GM10847 (cell line): ENCODE data around the gene PTDSS2.

Experiments
- POLR2A ChIP-seq: IDR thresholded peaks from 2 replicates; pipeline ENCODE4 v1.6.1; 2011; ENCODE audit not compliant: insufficient read length; ENCODE audit errors: extremely low read depth

Gene PTDSS2

DNA sequence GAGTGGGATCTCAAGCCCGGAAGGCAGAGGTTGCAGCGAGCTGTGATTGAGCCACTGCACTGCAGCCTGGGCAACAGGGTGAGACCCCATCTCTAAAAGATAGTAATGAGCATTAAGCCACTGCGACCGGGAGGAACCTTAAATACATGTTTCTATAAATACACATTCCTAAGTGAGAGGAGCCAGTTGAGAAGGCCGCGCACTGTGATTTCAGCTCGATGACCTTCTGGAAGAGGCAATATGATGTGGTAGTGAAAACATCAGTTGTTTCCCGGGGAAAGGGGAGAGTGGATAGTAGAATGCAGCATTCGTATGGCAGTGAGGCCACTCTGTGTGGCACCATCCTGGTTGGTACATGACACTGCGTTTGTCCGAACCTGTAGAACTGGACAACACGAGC is 18.0 kb downstream of the PTDSS2 start:
- no peak for TF ChIP-seq POLR2A

DNA sequence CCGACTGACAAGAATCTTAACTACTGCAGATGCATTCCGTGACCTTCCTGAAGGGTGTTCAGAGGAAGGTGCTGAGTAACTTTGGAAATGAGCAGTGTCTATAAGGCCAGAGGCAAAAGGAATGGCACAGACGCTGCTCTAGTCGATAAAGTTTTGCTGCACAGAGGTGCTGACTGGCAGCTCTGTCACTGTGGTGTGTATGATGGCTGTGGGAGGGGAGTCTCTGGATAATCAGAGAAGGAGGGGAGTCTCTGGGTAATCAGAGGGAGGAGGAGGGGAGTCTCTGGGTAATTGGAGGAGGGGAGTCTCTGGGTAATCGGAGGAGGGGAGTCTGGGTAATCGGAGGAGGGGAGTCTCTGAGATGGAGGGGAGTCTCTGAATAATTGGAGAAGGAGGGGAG is 18.4 kb downstream of the PTDSS2 start:
- TF ChIP-seq POLR2A = no peak

DNA sequence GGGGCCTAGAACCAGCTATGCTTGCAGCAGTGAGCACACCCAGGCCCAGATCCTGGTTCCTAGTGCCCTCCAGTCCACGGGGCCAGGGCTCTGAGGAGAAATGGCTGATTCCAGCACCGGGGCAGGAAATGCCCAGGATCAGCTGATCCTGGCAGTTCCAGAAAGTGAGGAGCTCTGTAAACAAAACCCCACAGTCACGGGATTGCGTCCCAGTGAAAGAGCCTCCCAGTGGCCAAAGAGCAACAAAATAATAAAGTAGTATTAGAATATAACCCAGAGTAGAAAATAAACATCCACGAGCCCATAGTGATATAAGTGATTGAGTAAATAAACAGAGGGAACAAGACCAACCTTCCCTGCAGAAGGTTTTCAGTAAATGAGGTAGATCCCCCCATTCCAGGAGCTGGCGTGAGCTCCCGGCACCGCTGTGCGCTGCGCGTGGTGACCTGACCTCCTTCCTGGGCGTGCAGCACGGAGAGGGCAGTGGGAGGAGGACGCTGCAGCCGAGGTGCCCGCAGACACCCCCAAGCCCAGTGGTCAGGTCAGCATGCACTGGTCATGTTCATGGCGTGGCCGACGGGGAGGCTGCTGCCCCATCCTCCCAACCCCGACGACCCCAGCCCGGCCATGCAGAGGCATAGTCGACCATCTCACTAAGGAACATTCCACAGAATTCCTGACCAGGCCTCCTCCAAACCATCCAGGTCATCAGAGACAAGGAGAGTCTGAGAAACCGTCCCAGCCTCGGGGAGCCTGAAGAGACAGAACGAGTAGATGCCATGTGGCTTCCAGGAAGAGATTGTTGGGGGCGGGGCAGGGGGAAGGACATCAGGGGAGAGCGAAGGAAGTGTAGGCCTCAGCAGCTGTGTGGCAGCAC is 19.8 kb downstream of the PTDSS2 start:
- no peak for TF ChIP-seq POLR2A

DNA sequence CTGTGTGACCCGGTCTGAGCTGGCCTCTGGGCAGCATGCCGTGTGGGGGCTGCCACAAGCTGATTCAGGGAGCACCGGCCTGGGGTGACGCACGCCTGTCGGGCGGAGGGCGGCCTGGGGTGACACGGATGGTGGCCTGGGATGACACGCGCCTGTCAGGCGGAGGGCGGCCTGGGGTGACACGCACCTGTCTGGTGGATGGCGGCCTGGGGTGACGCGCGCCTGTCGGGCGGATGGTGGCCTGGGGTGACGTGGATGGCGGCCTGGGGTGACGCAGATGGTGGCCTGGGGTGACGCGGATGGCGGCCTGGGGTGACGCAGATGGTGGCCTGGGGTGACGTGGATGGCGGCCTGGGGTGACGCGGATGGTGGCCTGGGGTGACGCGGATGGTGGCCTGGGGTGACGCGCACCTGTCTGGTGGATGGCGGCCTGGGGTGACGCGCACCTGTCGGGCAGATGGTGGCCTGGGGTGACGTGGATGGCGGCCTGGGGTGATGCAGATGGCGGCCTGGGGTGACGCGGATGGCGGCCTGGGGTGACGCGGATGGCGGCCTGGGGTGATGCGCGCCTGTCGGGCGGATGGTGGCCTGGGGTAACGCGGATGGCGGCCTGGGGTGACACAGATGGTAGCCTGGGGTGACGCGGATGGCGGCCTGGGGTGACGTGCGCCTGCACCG is 21.5 kb downstream of the PTDSS2 start:
- no peak for TF ChIP-seq POLR2A

DNA sequence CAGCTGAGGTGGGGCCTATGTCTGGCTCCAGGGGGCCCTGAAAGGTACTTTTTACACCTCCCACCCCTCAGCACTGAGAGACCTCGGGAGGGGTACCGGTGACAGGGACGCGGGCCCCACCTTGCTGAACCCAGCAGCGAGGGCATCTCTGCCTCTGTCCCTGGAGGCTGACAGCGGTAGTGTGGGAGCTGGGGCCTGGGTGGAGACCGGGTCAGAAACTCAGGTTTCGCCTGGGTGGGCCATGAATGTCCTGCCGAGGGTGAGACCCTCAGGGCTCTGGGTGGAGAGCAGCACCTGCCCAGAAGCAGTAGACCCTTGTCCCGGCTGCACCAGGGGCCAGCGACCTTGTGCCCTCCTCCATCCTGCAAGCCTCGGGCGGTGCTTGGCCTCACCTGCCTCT is 22.2 kb downstream of the PTDSS2 start:
- no peak for TF ChIP-seq POLR2A

DNA sequence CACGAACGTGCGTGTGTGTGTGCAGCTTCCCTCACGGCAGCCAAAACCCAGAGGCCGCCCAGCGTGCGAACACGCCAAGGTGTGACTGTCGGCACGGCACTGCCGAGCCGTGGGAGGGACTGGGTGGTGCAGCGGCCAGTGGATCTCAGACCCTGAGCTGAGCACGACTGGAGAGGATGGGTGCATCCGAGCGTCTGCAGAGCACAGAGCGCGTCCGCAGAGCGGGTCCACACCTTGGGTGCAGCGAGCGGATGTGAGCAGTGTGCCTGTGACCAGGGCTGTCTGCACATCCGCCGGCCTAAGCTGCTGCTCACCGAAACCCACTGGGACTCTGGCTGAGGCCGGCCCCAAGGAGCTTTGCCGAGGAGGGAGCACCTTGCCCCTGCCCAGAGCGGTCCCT is 22.7 kb downstream of the PTDSS2 start:
- no peak for TF ChIP-seq POLR2A

DNA sequence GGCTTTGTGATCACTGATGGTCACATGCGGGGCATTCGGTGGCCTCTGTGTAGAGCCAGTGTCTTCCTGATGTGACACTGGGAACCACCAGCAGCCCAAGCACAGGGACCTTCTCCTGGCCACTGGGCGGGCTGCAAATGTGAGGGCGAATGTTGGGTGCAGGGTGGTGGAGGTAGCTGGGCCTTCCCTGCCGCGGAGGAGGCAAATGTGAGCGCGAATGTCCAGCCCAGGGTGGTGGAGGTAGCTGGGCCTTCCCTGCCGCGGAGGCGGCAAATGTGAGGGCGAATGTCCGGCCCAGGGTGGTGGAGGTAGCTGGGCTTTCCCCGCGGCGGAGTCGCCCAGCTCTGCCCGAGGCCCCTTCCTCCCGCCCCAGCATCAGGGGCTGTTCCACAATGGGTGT is 23.3 kb downstream of the PTDSS2 start:
- TF ChIP-seq POLR2A = no peak

DNA sequence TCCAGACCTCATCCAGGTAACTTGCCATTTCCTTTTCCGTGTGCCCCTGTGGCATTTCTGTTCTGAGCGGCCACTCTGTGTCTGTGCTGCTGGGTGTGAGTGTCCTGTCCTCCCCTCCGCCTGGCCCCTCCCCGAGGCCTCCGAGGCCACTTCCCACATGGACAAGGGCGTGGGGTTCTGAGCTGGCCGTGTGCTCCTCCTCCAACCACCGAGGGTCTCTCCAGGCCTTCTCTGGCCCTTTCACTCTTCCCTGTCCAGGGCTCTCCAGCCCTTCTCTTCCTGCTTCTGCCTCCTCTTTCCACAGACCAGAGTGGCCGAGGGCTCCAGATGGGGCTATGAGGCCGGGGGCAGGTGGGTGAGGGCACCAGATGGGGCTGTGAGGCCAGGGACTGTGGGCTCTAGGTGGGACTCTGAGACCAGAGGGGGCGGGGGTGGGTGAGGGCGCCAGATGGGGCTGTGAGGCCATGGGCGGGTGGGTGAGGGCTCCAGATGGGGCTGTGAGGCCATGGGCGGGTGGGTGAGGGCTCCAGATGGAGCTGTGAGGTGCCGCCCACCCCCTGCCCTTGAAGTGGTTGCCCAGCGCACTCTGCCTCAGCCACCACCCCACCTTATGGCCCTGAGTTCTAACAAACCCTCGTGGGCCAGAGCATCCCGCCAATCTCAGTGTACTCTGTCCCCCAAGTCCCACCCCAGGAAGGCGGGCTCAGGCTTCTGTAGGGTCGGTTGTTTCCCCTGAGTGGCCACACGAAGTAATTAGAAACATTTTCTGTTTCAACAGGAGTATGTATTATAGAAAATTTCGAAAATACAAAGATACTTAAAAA is 24.1 kb downstream of the PTDSS2 start:
- TF ChIP-seq POLR2A = no peak

DNA sequence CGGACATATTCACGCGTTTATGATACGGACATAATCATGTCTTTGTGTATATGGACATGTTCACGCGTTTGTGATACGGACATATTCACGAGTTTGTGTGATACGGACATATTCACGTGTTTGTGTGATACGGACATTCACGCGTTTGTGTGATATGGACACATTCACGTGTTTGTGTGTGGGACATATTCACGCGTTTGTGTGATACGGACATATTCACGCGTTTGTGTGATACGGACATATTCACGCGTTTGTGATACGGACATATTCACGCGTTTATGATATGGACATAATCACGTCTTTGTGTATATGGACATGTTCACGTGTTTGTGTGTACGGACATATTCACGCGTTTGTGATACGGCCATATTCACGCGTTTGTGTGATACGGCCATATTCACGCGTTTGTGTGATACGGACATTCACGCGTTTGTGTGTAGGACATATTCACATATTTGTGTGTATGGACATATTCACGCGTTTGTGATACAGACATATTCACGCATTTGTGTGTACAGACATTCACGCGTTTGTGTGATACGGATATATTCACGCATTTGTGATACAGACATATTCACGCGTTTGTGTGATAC is 24.9 kb downstream of the PTDSS2 start:
- no peak for TF ChIP-seq POLR2A

DNA sequence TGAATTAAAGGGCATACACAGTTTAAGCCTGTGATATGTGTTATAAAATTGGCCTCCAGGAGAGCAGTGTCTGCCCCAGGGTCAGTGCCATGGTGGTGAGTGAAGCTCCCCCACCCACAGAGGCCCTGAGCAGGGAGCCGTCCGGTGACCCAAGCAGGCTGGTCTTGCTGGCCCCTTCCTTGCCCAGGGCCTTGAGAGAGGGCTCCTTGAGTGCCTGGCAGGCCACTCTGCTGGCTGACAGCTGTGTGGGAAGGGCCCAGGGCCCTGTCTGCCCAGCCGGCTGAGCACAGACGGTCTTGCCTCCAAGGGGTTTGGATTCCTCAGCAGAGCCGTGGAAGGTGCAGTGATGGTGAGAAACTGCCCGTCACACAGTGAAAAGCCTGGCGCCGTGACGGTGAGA is 25.9 kb downstream of the PTDSS2 start:
- TF ChIP-seq POLR2A = no peak

DNA sequence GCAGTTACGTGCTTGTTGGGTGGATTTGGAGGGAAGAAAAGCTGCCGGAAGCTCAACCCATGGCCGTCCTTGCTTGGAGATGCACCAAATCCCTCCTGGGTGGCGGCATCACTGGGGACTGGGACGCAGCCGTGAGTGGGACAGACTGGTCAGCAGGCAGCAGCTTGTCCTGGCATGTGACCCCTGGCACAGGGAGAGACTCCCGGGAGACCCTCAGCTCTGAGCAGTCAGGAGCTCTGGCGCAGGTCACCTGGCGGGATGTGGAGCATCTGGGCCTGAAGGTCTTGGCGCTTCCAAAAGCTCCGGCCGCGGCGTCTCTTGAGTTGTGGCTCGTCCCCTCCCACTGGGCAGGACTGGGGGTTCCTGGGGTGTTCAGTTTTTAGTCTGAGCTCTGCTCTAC is 26.3 kb downstream of the PTDSS2 start:
- TF ChIP-seq POLR2A = no peak

DNA sequence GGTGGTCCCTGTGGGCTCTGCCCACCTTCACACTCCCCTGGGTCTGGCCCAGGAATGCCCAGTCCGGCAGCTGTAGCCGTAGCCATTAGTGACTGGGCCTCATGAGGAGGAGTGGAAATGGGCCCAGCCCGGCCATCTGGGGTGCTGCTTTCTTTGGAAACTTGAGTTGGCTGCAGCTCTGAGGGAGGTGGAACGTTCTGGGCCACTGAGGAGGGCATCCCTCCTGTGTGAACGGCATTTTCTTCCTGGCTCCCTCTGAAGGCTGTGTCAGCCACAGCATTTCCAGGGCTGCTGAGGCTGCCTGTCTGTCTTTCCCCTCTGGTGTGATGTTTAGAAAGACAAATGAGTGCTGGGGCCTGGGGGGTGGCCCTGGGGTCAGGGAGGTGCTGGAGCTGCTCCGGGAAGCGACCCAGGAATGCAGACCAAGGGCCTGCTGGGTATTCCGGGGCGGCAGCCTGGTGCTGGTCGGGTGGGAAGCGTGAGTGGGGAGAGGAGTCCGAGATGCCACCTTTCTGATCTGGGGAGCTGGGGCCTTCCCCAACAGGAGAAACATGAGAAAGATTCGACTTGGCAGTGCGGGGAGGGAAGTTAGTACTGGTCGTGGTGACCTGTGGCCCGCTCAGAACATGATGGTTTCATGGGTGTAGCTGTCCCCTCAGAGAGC is 27.1 kb downstream of the PTDSS2 start:
- TF ChIP-seq POLR2A = no peak

DNA sequence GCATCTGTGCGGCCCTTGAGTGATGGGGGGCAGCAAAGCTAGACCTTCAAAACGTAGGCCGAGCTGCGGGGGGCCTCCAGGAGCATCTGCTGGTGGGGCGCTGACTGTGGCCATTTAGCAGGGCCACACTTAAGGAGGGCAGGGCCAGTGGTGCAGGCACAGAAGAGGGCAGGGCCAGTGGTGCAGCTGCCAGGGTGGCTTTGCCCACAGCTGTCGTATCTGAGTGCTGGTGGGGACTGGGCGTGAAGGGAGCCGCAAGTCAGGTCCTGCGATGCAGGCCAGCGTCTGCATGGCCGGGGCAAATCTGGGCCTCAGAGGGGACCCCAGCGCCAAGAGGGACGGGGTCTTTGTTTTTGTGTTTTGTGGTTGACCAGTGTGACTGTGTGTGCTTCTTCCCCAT is 29.2 kb downstream of the PTDSS2 start:
- no peak for TF ChIP-seq POLR2A

DNA sequence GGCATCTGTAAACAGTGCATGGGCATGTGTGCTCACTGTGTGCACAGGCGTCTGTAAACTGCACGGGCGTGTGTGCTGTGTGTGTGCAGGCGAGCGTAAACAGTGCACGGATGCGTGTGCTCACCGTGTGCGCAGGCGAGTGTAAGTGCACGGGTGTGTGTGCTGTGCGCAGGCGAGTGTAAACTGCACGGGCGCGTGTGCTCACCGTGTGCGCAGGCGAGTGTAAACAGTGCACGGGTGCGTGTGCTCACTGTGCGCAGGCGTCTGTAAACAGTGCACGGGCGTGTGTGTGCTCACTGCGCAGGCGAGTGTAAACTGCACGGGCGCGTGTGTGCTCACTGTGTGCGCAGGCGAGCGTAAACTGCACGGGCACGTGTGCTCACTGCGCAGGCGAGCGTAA is 34.5 kb downstream of the PTDSS2 start:
- no peak for TF ChIP-seq POLR2A

DNA sequence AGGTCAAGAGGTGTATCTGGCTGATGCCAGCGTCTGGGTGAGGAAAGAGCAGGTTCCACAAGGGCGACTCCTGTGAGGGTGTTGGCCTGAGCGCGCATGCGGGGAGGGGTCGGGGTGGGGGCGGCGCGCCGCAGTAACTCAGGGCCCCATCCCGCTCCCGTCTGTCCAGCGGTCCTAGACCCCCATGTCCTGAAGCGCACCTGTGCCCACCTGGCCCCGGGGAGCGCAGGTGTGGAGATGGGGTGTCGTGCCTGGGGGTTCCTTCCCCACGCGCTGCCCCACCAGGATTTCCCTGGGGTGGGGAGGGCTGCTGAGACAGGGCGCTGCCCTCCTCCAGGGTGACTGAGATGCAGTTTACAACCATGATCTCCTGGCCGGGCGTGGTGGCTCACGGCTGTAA is 36.1 kb downstream of the PTDSS2 start:
- no peak for TF ChIP-seq POLR2A
